ENCODE measurements around the gene DR1. TPM values are rescaled to one million over a fixed set of nuclear protein-coding genes. Genes with fewer than 3 reads are reported as not detected.

DR1 gene
- total and polyA plus RNA-seq, 8 donors, result 3.3 to 26.0 (median 14.0) TPM

DNA sequence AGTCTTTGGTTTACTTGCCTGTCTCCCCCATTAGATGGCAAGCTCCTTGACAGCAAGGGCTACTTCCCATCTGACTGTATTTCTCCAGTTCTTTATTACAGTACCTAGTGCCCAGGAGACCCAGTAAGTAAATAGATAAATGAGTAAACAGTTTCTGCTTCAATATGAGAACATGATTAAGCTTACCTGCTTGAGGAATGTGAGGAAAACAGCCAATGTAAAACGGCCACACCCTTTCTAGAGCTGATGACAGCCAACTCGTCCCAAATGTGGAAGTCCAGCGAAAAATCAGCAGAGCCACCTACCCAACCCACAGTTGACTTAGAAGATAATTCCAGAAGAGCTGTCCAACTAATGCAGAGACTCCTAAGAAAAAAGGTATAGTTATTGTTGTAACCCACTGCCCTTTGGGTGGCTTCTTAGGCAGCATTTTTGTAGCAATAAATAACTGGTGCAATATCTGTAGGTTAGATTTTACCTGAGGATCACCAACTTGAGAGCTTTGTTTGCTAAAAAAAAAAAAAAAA is 6.5 kb upstream of the DR1 start:
- intact Hi-C loops (cut with DNase I), result no loop called here
- ATAC-seq (no peak), DNase-seq (no peak), FAIRE-seq (no peak)
- TF ChIP-seq CTCF (IDR thresholded peaks at IDR 0.05), result no peak
- Histone ChIP-seq H3K27ac (no peak overlapping the region), H3K4me1 (no peaks in the 10 kb centered on the region), H3K9me3 (no peaks in the 10 kb centered on the region), H3K27me3 (no peaks in the 10 kb centered on the region), H3K4me3 (no peak overlapping the region), H3K36me3 (peaks cover 0 to 11% (median 0%) of the 10 kb centered on the region in 3 donors)
- 31 to 73% methylated on average over 3 of the region's 3 CpGs for WGBS, 2 donors

DNA sequence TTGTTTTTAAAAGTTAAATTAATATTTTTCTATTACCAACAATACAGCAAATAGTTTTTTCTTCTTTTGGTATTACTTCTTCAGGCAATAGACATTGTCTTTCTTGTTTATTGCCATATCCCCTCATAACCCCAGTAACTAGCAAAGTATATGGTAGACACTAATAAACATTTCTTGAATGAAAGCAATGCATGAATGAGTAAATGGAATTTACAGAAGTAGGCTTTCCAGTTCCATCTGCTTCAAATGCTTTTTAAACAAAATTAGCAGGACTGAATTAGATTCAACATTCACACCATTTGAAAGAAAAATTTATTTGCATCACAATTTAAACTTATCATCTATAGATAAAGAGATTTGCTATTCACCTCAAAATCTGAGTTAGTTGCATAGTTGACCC is 5.6 kb upstream of the DR1 start:
- TF ChIP-seq CTCF (IDR thresholded peaks at IDR 0.05), result no peak
- FAIRE-seq (no peak), ATAC-seq (no peak), DNase-seq (no peak)
- Histone ChIP-seq H3K36me3 (peaks cover 0 to 11% (median 0%) of the 10 kb centered on the region in 3 donors), H3K27me3 (no peaks in the 10 kb centered on the region), H3K27ac (no peak overlapping the region), H3K4me1 (no peaks in the 10 kb centered on the region), H3K4me3 (no peak overlapping the region), H3K9me3 (no peaks in the 10 kb centered on the region)
- intact Hi-C loops (cut with DNase I), result no loop called here

DNA sequence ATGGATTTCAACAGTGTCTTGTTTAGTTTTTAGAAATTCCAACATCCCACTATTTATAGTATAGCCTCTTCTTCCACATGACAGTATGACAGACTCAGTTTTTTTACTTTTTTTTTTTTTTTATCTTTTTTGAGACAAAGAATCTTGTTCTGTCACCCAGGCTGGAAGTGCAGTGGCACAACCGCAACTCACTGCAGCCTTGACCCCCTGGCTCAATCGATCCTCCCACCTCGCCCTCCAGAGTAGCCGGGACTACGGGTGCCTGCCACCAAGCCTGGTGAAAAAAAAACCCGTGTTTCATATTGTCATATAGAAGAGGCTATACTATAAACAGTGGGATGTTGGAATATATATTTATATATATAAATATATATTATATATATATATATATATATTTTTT is 1.2 kb upstream of the DR1 start:
- whole genome bisulfite sequencing, 2 donors, result 53 to 54% methylated on average over 6 of the region's 6 CpGs
- intact Hi-C loops (cut with DNase I), result no loop called here
- H3K27me3 ChIP-seq, result no peaks in the 10 kb centered on the region
- FAIRE-seq (peak; percentile 20), DNase-seq (no peak), ATAC-seq (no peak)
- H3K4me3 ChIP-seq, result no peak overlapping the region
- TF ChIP-seq CTCF (IDR thresholded peaks at IDR 0.05), result no peak
- H3K4me1 ChIP-seq, result peaks cover 0 to 7% (median 5%) of the 10 kb centered on the region in 3 donors
- no peaks in the 10 kb centered on the region for H3K36me3 ChIP-seq
- no peaks in the 10 kb centered on the region for H3K9me3 ChIP-seq
- H3K27ac ChIP-seq, result no peak overlapping the region

GRCh38 chr1:93344886-93345632 is 648 bp upstream of the DR1 start:
- intact Hi-C loops (cut with DNase I), result no loop called here
- FAIRE-seq (no peak), ATAC-seq (peak; percentile 1 to 17 (median 14)), DNase-seq (no peak)
- WGBS, 2 donors, result 13% methylated on average over 12 of the region's 12 CpGs
- no peaks in the 10 kb centered on the region for H3K27me3 ChIP-seq
- peaks cover 5 to 13% (median 9%) of the 10 kb centered on the region in 3 donors for H3K4me1 ChIP-seq
- H3K36me3 ChIP-seq, result no peaks in the 10 kb centered on the region
- peak overlapping the region; percentile 81 to 96 (median 96) for H3K4me3 ChIP-seq
- peak overlapping the region; percentile 76 to 96 (median 90) for H3K27ac ChIP-seq
- no peaks in the 10 kb centered on the region for H3K9me3 ChIP-seq
- no peak for TF ChIP-seq CTCF (IDR thresholded peaks at IDR 0.05)

- DNase-seq (no peak), FAIRE-seq (no peak), ATAC-seq (peak; percentile 11 to 39 (median 22))
- peak overlapping the region; percentile 76 to 96 (median 90) for H3K27ac ChIP-seq
- no peak for TF ChIP-seq CTCF (IDR thresholded peaks at IDR 0.05)
- no peaks in the 10 kb centered on the region for H3K36me3 ChIP-seq
- peaks cover 5 to 22% (median 18%) of the 10 kb centered on the region in 3 donors for H3K4me1 ChIP-seq
- H3K9me3 ChIP-seq, result no peaks in the 10 kb centered on the region
- 0% methylated on average over 22 of the region's 22 CpGs for WGBS, 2 donors
- intact Hi-C loops (cut with DNase I), result no loop called here
- H3K4me3 ChIP-seq, result peak overlapping the region; percentile 81 to 96 (median 96)
- no peaks in the 10 kb centered on the region for H3K27me3 ChIP-seq
Observed at GRCh38 chr1:93346421-93346993, 800 bp downstream of the DR1 start.

All from pancreas (tissue), 10 donors.